GM12801 (cell line): ENCODE data around the gene ADAM23.

ENCODE experiments used
- CTCF ChIP-seq: IDR thresholded peaks from one replicate; pipeline ENCODE4 v1.5.1; 2011; ENCODE audit warnings: control low read depth; ENCODE audit not compliant: insufficient read length; ENCODE audit errors: extremely low read depth

Gene ADAM23

GRCh38 chr2:206433190-206433589 is 10.1 kb upstream of the ADAM23 start:
- no peak for TF ChIP-seq CTCF

- TF ChIP-seq CTCF = no peak
Observed at GRCh38 chr2:206433686-206434085, 9.6 kb upstream of the ADAM23 start.

GRCh38 chr2:206435742-206436141 is 7.6 kb upstream of the ADAM23 start:
- TF ChIP-seq CTCF = no peak

- TF ChIP-seq CTCF = no peak
Observed at GRCh38 chr2:206438196-206438724, 5.1 kb upstream of the ADAM23 start.

GRCh38 chr2:206442474-206442832 is 879 bp upstream of the ADAM23 start:
- no peak for TF ChIP-seq CTCF

- TF ChIP-seq CTCF = no peak
Observed at GRCh38 chr2:206443735-206444527, 599 bp downstream of the ADAM23 start.

- TF ChIP-seq CTCF = no peak
Observed at GRCh38 chr2:206445948-206446347, 2.6 kb downstream of the ADAM23 start.
